ENCODE results near the gene ACO2. TPM values are rescaled to one million over a fixed set of nuclear protein-coding genes. Genes with fewer than 3 reads are reported as not detected.

Gene ACO2
- total RNA-seq, 4 donors from 2014 or later = 164 to 351 (median 255) TPM

DNA sequence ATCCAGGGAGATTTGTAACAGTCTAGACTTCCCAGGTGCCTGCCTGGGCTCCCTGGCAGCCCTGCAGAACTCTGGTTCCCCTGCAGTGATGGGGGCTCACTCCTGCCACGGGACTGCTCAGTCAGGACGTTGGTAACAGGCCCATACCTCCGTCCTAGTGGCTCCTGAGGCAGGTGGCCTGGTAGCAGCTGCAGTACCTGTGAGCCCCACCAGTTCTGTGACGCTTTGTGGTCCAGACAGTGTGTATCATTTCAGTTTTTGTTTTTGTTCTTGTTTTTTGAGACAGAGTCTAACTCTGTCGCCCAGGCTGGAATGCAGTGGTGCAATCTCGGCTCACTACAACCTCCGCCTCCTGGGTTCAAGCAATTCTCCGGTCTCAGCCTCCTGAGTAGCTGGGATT is 47.5 kb downstream of the ACO2 start:
- Histone ChIP-seq H3K4me1 (peaks cover 0 to 21% (median 2%) of the 10 kb centered on the region in 4 donors), H3K27ac (no peak overlapping the region), H3K9me3 (no peaks in the 10 kb centered on the region), H3K27me3 (no peaks in the 10 kb centered on the region), H3K4me3 (no peak overlapping the region), H3K36me3 (peaks cover 0 to 39% (median 13%) of the 10 kb centered on the region in 4 donors)
- no peak for DNase-seq
- no peak for TF ChIP-seq POLR2AphosphoS5 (IDR thresholded peaks at IDR 0.05)
- no peak for TF ChIP-seq POLR2A (IDR thresholded peaks at IDR 0.05)
- TF ChIP-seq EP300 (IDR thresholded peaks at IDR 0.05; ENCODE audit: low read depth) = no peak
- TF ChIP-seq CTCF (IDR thresholded peaks at IDR 0.05) = no peak
- in situ Hi-C loops (cut with MboI; ENCODE audit: low pct_ligation_motif_present in 1 of 4, low pct_unique_long_range_greater_than_20kb in 1 of 4, low sequenced_read_pairs in 3 of 4) (loop anchor here in 3 of 4 donors (5.0 to 10.0 kb wide), 2 partner anchors 109 to 112 kb away; no protein-coding TSS in a partner anchor), intact Hi-C loops (cut with DNase I; ENCODE audit: low total_unique reads) (loop anchor here (5.0 kb wide), 1 partner anchor 114 kb away; no protein-coding TSS in a partner anchor)
- WGBS, 2 donors (ENCODE audit: low coverage in 1 of 2) = 93% methylated on average over 8 of the region's 8 CpGs; no CpG with 5 or more reads in 1 of the 2 donors

- Histone ChIP-seq H3K36me3 (peaks cover 0 to 35% (median 13%) of the 10 kb centered on the region in 4 donors), H3K27ac (peak overlapping the region in 3 of 4 donors; percentile 23 to 41 (median 33)), H3K9me3 (no peaks in the 10 kb centered on the region), H3K4me3 (no peak overlapping the region), H3K27me3 (no peaks in the 10 kb centered on the region), H3K4me1 (peaks cover 0 to 16% (median 0%) of the 10 kb centered on the region in 4 donors)
- DNase-seq = peak; percentile 81
- in situ Hi-C loops (cut with MboI; ENCODE audit: low pct_ligation_motif_present in 1 of 4, low pct_unique_long_range_greater_than_20kb in 1 of 4, low sequenced_read_pairs in 3 of 4) (loop anchor here in 3 of 4 donors (5.0 to 10.0 kb wide), 2 partner anchors 110 to 113 kb away; no protein-coding TSS in a partner anchor), intact Hi-C loops (cut with DNase I; ENCODE audit: low total_unique reads) (loop anchor here (5.0 kb wide), 1 partner anchor 115 kb away; no protein-coding TSS in a partner anchor)
- TF ChIP-seq POLR2AphosphoS5 (IDR thresholded peaks at IDR 0.05) (peak in 1 of 3 donors; percentile 31), CTCF (IDR thresholded peaks at IDR 0.05) (peak; percentile 89 to 92 (median 90)), POLR2A (IDR thresholded peaks at IDR 0.05) (no peak), EP300 (IDR thresholded peaks at IDR 0.05; ENCODE audit: low read depth) (no peak)
- WGBS, 2 donors (ENCODE audit: low coverage in 1 of 2) = 62% methylated on average over 18 of the region's 22 CpGs; no CpG with 5 or more reads in 1 of the 2 donors
These were observed 48.5 kb downstream of the ACO2 start for GRCh38 chr22:41517172-41518047.

- Histone ChIP-seq H3K27ac (peak overlapping the region in 1 of 4 donors; percentile 23), H3K4me3 (no peak overlapping the region), H3K36me3 (peaks cover 0 to 30% (median 13%) of the 10 kb centered on the region in 4 donors), H3K4me1 (peaks cover 0 to 14% (median 0%) of the 10 kb centered on the region in 4 donors), H3K27me3 (no peaks in the 10 kb centered on the region), H3K9me3 (no peaks in the 10 kb centered on the region)
- intact Hi-C loops (cut with DNase I; ENCODE audit: low total_unique reads) (loop anchor here (5.0 kb wide), 1 partner anchor 116 kb away; no protein-coding TSS in a partner anchor), in situ Hi-C loops (cut with MboI; ENCODE audit: low pct_ligation_motif_present in 1 of 4, low pct_unique_long_range_greater_than_20kb in 1 of 4, low sequenced_read_pairs in 3 of 4) (loop anchor here in 3 of 4 donors (5.0 to 10.0 kb wide), 2 partner anchors 111 to 113 kb away; no protein-coding TSS in a partner anchor)
- TF ChIP-seq POLR2A (IDR thresholded peaks at IDR 0.05) = no peak
- no peak for TF ChIP-seq POLR2AphosphoS5 (IDR thresholded peaks at IDR 0.05)
- no peak for DNase-seq
- WGBS, 2 donors (ENCODE audit: low coverage in 1 of 2) = 84% methylated on average over 7 of the region's 7 CpGs; no CpG with 5 or more reads in 1 of the 2 donors
These were observed 49.1 kb downstream of the ACO2 start for GRCh38 chr22:41518048-41518347.

DNA sequence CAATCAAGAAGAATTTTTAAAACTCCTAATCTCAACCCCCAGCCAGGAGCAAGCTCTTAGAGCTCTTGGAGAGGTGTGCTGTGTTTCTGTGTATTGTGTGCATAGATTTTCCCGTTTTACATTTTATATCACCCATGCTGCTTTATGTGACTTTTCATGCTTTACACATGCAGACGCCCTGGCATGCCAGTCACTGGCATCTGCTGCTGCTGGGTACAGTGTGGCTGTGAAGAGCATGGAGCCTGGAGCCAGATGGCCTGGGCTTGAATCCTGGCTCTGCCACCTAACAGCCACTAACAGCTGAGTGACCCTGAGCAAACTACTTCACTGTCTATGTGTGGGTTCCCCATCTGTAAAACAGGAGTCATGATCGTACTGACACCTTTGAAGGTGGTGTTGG is 52.2 kb downstream of the ACO2 start:
- Histone ChIP-seq H3K4me1 (peaks cover 13 to 30% (median 22%) of the 10 kb centered on the region in 4 donors), H3K9me3 (no peaks in the 10 kb centered on the region), H3K27ac (no peak overlapping the region), H3K27me3 (no peaks in the 10 kb centered on the region), H3K36me3 (peaks cover 0 to 24% (median 9%) of the 10 kb centered on the region in 4 donors), H3K4me3 (no peak overlapping the region)
- whole genome bisulfite sequencing, 2 donors (ENCODE audit: low coverage in 1 of 2) = 89 to 100% methylated on average over 3 of the region's 3 CpGs
- in situ Hi-C loops (cut with MboI; ENCODE audit: low pct_ligation_motif_present in 1 of 4, low pct_unique_long_range_greater_than_20kb in 1 of 4, low sequenced_read_pairs in 3 of 4) (no loop called here), intact Hi-C loops (cut with DNase I; ENCODE audit: low total_unique reads) (no loop called here)
- TF ChIP-seq EP300 (IDR thresholded peaks at IDR 0.05; ENCODE audit: low read depth) (no peak), CTCF (IDR thresholded peaks at IDR 0.05) (no peak), POLR2A (IDR thresholded peaks at IDR 0.05) (no peak)
- DNase-seq = no peak
